ENCODE results near the gene PHETA2.
"Not testable (repeated sequence)": the region's sequence is repeated elsewhere in the genome, so short reads cannot be mapped to it uniquely, and the experiment has no call there.

PHETA2 gene

GRCh38 chr22:42071508-42071907, 2.5 kb upstream of the PHETA2 start:
- H3K9me3 ChIP-seq (replicated peaks; ENCODE audit: low read length); H3K27me3 ChIP-seq (ENCODE audit: control insufficient read depth, insufficient read depth, low read length): not testable (repeated sequence)
- Histone ChIP-seq H3K9ac (ENCODE audit: low read depth, low read length) (peak overlapping the region; percentile 81), H3K36me3 (ENCODE audit: insufficient read depth, low read length) (peaks cover 12% of the 10 kb centered on the region), H3K4me1 (ENCODE audit: control insufficient read depth, insufficient read depth, low read length) (peaks cover 38% of the 10 kb centered on the region), H3K4me3 (ENCODE audit: low read length) (peak overlapping the region; percentile 74), H3K4me2 (ENCODE audit: low read length) (peak overlapping the region; percentile 78)

- Histone ChIP-seq H3K9me3 (replicated peaks; ENCODE audit: low read length) (no peaks in the 10 kb centered on the region), H3K4me1 (ENCODE audit: control insufficient read depth, insufficient read depth, low read length) (peaks cover 40% of the 10 kb centered on the region), H3K4me3 (ENCODE audit: low read length) (no peak overlapping the region), H3K9ac (ENCODE audit: low read depth, low read length) (no peak overlapping the region), H3K36me3 (ENCODE audit: insufficient read depth, low read length) (peaks cover 19% of the 10 kb centered on the region), H3K4me2 (ENCODE audit: low read length) (no peak overlapping the region), H3K27me3 (ENCODE audit: control insufficient read depth, insufficient read depth, low read length) (no peaks in the 10 kb centered on the region)
These were observed 1.3 kb upstream of the PHETA2 start for GRCh38 chr22:42072606-42073330.

GRCh38 chr22:42073621-42074041, 417 bp upstream of the PHETA2 start:
- H3K9ac ChIP-seq (ENCODE audit: low read depth, low read length): peak overlapping the region; percentile 97
- H3K4me1 ChIP-seq (ENCODE audit: control insufficient read depth, insufficient read depth, low read length): peaks cover 48% of the 10 kb centered on the region
- peak overlapping the region; percentile 79 for H3K4me3 ChIP-seq (ENCODE audit: low read length)
- peak overlapping the region; percentile 90 for H3K4me2 ChIP-seq (ENCODE audit: low read length)
- no peaks in the 10 kb centered on the region for H3K9me3 ChIP-seq (replicated peaks; ENCODE audit: low read length)
- peaks cover 27% of the 10 kb centered on the region for H3K36me3 ChIP-seq (ENCODE audit: insufficient read depth, low read length)
- no peaks in the 10 kb centered on the region for H3K27me3 ChIP-seq (ENCODE audit: control insufficient read depth, insufficient read depth, low read length)

GRCh38 chr22:42074846-42075676, 1.0 kb downstream of the PHETA2 start:
- Histone ChIP-seq H3K4me3 (ENCODE audit: low read length) (peak overlapping the region; percentile 79), H3K9ac (ENCODE audit: low read depth, low read length) (peak overlapping the region; percentile 97), H3K4me2 (ENCODE audit: low read length) (peak overlapping the region; percentile 90), H3K36me3 (ENCODE audit: insufficient read depth, low read length) (peaks cover 27% of the 10 kb centered on the region), H3K9me3 (replicated peaks; ENCODE audit: low read length) (no peaks in the 10 kb centered on the region), H3K4me1 (ENCODE audit: control insufficient read depth, insufficient read depth, low read length) (peaks cover 49% of the 10 kb centered on the region), H3K27me3 (ENCODE audit: control insufficient read depth, insufficient read depth, low read length) (no peaks in the 10 kb centered on the region)

GRCh38 chr22:42076764-42077485, 2.9 kb downstream of the PHETA2 start:
- H3K4me3 ChIP-seq (ENCODE audit: low read length): no peak overlapping the region
- H3K9me3 ChIP-seq (replicated peaks; ENCODE audit: low read length): no peaks in the 10 kb centered on the region
- no peak overlapping the region for H3K4me2 ChIP-seq (ENCODE audit: low read length)
- peaks cover 44% of the 10 kb centered on the region for H3K4me1 ChIP-seq (ENCODE audit: control insufficient read depth, insufficient read depth, low read length)
- no peaks in the 10 kb centered on the region for H3K27me3 ChIP-seq (ENCODE audit: control insufficient read depth, insufficient read depth, low read length)
- peaks cover 27% of the 10 kb centered on the region for H3K36me3 ChIP-seq (ENCODE audit: insufficient read depth, low read length)
- no peak overlapping the region for H3K9ac ChIP-seq (ENCODE audit: low read depth, low read length)

GRCh38 chr22:42077486-42078125, 3.6 kb downstream of the PHETA2 start:
- H3K9ac ChIP-seq (ENCODE audit: low read depth, low read length): peak overlapping the region; percentile 92
- no peak overlapping the region for H3K4me2 ChIP-seq (ENCODE audit: low read length)
- H3K4me3 ChIP-seq (ENCODE audit: low read length): no peak overlapping the region

GRCh38 chr22:42078469-42079318, 4.6 kb downstream of the PHETA2 start:
- Histone ChIP-seq H3K4me2 (ENCODE audit: low read length) (peak overlapping the region; percentile 88), H3K9ac (ENCODE audit: low read depth, low read length) (peak overlapping the region; percentile 92), H3K27me3 (ENCODE audit: control insufficient read depth, insufficient read depth, low read length) (no peaks in the 10 kb centered on the region), H3K9me3 (replicated peaks; ENCODE audit: low read length) (no peaks in the 10 kb centered on the region), H3K4me1 (ENCODE audit: control insufficient read depth, insufficient read depth, low read length) (peaks cover 40% of the 10 kb centered on the region), H3K4me3 (ENCODE audit: low read length) (peak overlapping the region; percentile 80), H3K36me3 (ENCODE audit: insufficient read depth, low read length) (peaks cover 38% of the 10 kb centered on the region)

More at GRCh38 chr22:42077486-42078125, 3.6 kb downstream of the PHETA2 start:
- Histone ChIP-seq H3K9me3 (replicated peaks; ENCODE audit: low read length) (no peaks in the 10 kb centered on the region), H3K4me1 (ENCODE audit: control insufficient read depth, insufficient read depth, low read length) (peaks cover 44% of the 10 kb centered on the region), H3K36me3 (ENCODE audit: insufficient read depth, low read length) (peaks cover 31% of the 10 kb centered on the region), H3K27me3 (ENCODE audit: control insufficient read depth, insufficient read depth, low read length) (no peaks in the 10 kb centered on the region)

- H3K4me3 ChIP-seq (ENCODE audit: low read length): peak within 1 kb of the TSS; percentile 80
These were observed 5.5 kb downstream of the PHETA2 start, which contains the start of gene SMDT1 for GRCh38 chr22:42079319-42080251. Gene SMDT1, plus strand, starts transcription at chr22:42079700. Its CDS starts 69 bp downstream, at chr22:42079769.

GRCh38 chr22:42080287-42080686, 6.2 kb downstream of the PHETA2 start:
- Histone ChIP-seq H3K4me2 (ENCODE audit: low read length) (peak overlapping the region; percentile 88), H3K9ac (ENCODE audit: low read depth, low read length) (peak overlapping the region; percentile 92), H3K27me3 (ENCODE audit: control insufficient read depth, insufficient read depth, low read length) (no peaks in the 10 kb centered on the region), H3K36me3 (ENCODE audit: insufficient read depth, low read length) (peaks cover 50% of the 10 kb centered on the region), H3K9me3 (replicated peaks; ENCODE audit: low read length) (no peaks in the 10 kb centered on the region), H3K4me3 (ENCODE audit: low read length) (peak overlapping the region; percentile 80), H3K4me1 (ENCODE audit: control insufficient read depth, insufficient read depth, low read length) (peaks cover 25% of the 10 kb centered on the region)

More at GRCh38 chr22:42079319-42080251, 5.5 kb downstream of the PHETA2 start, which contains the start of gene SMDT1:
- peaks cover 43% of the 10 kb centered on the region for H3K36me3 ChIP-seq (ENCODE audit: insufficient read depth, low read length)
- H3K9ac ChIP-seq (ENCODE audit: low read depth, low read length): peak within 1 kb of the TSS; percentile 92
- peaks cover 32% of the 10 kb centered on the region for H3K4me1 ChIP-seq (ENCODE audit: control insufficient read depth, insufficient read depth, low read length)
- peak within 1 kb of the TSS; percentile 88 for H3K4me2 ChIP-seq (ENCODE audit: low read length)
- H3K9me3 ChIP-seq (replicated peaks; ENCODE audit: low read length): no peaks in the 10 kb centered on the region
- H3K27me3 ChIP-seq (ENCODE audit: control insufficient read depth, insufficient read depth, low read length): no peaks in the 10 kb centered on the region

Measured in skeletal muscle satellite cell (primary cell).